HG03064 (cell line): ENCODE data around the gene LMX1A.

Source experiments
- ATAC-seq: cut with Tn5 transposase; IDR thresholded peaks from one replicate; pipeline ENCODE4 v1.9.1; 2021; ENCODE audit warnings: low read depth; ENCODE audit not compliant: unreplicated experiment

The LMX1A gene

GRCh38 chr1:165173818-165174217 is 182.7 kb downstream of the LMX1A start:
- ATAC-seq: no peak

GRCh38 chr1:165173409-165173808 is 183.1 kb downstream of the LMX1A start:
- no peak for ATAC-seq

- ATAC-seq: no peak
Observed at GRCh38 chr1:165172666-165173065, 183.8 kb downstream of the LMX1A start.

GRCh38 chr1:165169729-165170128 is 186.8 kb downstream of the LMX1A start:
- no peak for ATAC-seq

- ATAC-seq: no peak
Observed at GRCh38 chr1:165169028-165169427, 187.5 kb downstream of the LMX1A start.

- ATAC-seq: no peak
Observed at GRCh38 chr1:165168467-165168866, 188.0 kb downstream of the LMX1A start.

- ATAC-seq: no peak
Observed at GRCh38 chr1:165162671-165163241, 193.8 kb downstream of the LMX1A start.

GRCh38 chr1:165161130-165161529 is 195.4 kb downstream of the LMX1A start:
- ATAC-seq: no peak

- ATAC-seq: no peak
Observed at GRCh38 chr1:165153182-165153581, 203.3 kb downstream of the LMX1A start.

GRCh38 chr1:165152727-165153126 is 203.8 kb downstream of the LMX1A start:
- ATAC-seq: no peak

GRCh38 chr1:165152109-165152508 is 204.4 kb downstream of the LMX1A start:
- ATAC-seq: no peak
